CD8-positive, alpha-beta memory T cell (primary cell): ENCODE data around the gene CFAP65. TPM values are rescaled to one million over a fixed set of nuclear protein-coding genes. Genes with fewer than 3 reads are reported as not detected.
A peak's percentile ranks its signal among the peaks of the same experiment; 100 is the strongest.

ENCODE experiments used
- CTCF ChIA-PET: fragments of 350-600 bp; sonication (Branson Sonifier 250); formaldehyde crosslinking; loops from one replicate; lab custom pipeline; 2021; ENCODE audit warnings: antibody characterized with exemption; lab: Charles Lee
- POLR2A ChIA-PET: fragments of 350-600 bp; sonication (Branson Sonifier 250); formaldehyde crosslinking; loops from one replicate; lab custom pipeline; 2021; ENCODE audit warnings: antibody characterized with exemption; lab: Charles Lee
- DNase-seq, 5 donors: peaks; one replicate each; pipeline versions ENCODE4 v3.0.0 to v3.0.0-alpha.2; 2020 to 2022; ENCODE audit warnings: mixed read lengths in 1 of 5
- H3K27ac ChIP-seq: one replicate; pipeline ENCODE4 v1.7.0; 2013; ENCODE audit warnings: low read depth, mild to moderate bottlenecking, low read length, moderate library complexity
- H3K27me3 ChIP-seq: 2 replicates; pipeline ENCODE4 v1.7.0; 2013; ENCODE audit warnings: low read length, mild to moderate bottlenecking; ENCODE audit not compliant: insufficient read depth, poor library complexity, severe bottlenecking
- H3K36me3 ChIP-seq: 2 replicates; pipeline ENCODE4 v1.7.0; 2013; ENCODE audit warnings: mild to moderate bottlenecking, low read length, moderate library complexity; ENCODE audit not compliant: insufficient read depth
- H3K4me1 ChIP-seq: 2 replicates; pipeline ENCODE4 v1.7.0; 2013; ENCODE audit warnings: mild to moderate bottlenecking, low read length, moderate library complexity; ENCODE audit not compliant: insufficient read depth
- H3K4me3 ChIP-seq: 2 replicates; pipeline ENCODE4 v1.7.0; 2013; ENCODE audit warnings: mild to moderate bottlenecking, low read length
- H3K9me3 ChIP-seq: 2 replicates; pipeline ENCODE4 v1.7.0; 2013; ENCODE audit warnings: mild to moderate bottlenecking, low read length
- H3K27ac Mint-ChIP-seq, 8 donors: one replicate each; pipeline ENCODE4 v1.8.0; 2020 to 2021; ENCODE audit warnings: mixed read lengths in 8 of 8, mild to moderate bottlenecking in 6 of 8, inconsistent platforms in 3 of 8, moderate library complexity in 3 of 8
- H3K27me3 Mint-ChIP-seq, 2 donors: one replicate each; pipeline ENCODE4 v1.8.0; 2020 to 2021; ENCODE audit warnings: mixed read lengths in 2 of 2, mild to moderate bottlenecking in 1 of 2, moderate library complexity in 1 of 2
- H3K36me3 Mint-ChIP-seq, 3 donors: one replicate each; pipeline ENCODE4 v1.8.0; 2020 to 2021; ENCODE audit warnings: mixed read lengths in 3 of 3, inconsistent platforms in 1 of 3, mild to moderate bottlenecking in 1 of 3
- H3K4me1 Mint-ChIP-seq, 3 donors: one replicate each; pipeline ENCODE4 v1.8.0; 2020 to 2021; ENCODE audit warnings: mixed read lengths in 3 of 3, inconsistent platforms in 1 of 3, mild to moderate bottlenecking in 1 of 3
- H3K4me3 Mint-ChIP-seq, 7 donors: one replicate each; pipeline ENCODE4 v1.8.0; 2020 to 2021; ENCODE audit warnings: mixed read lengths in 7 of 7, mild to moderate bottlenecking in 6 of 7, moderate library complexity in 4 of 7, inconsistent platforms in 2 of 7
- H3K9me3 Mint-ChIP-seq, 5 donors: one replicate each; pipeline ENCODE4 v1.8.0; 2020 to 2022; ENCODE audit warnings: mixed read lengths in 5 of 5, mild to moderate bottlenecking in 3 of 5, moderate library complexity in 2 of 5, inconsistent platforms in 1 of 5
- polyA plus RNA-seq: library from polyadenylated mRNA; unstranded; fragments of 300-500 nt; fragmentation: Illumina TruSeq; gene quantifications from one replicate; pipeline ENCODE4 v1.2.3, GENCODE V29; 2021
- total RNA-seq, 2 experiments: library from RNA; stranded (reverse); gene quantifications; one replicate each; pipeline ENCODE4 v1.2.3, GENCODE V29; 2021

Gene CFAP65, protein sequence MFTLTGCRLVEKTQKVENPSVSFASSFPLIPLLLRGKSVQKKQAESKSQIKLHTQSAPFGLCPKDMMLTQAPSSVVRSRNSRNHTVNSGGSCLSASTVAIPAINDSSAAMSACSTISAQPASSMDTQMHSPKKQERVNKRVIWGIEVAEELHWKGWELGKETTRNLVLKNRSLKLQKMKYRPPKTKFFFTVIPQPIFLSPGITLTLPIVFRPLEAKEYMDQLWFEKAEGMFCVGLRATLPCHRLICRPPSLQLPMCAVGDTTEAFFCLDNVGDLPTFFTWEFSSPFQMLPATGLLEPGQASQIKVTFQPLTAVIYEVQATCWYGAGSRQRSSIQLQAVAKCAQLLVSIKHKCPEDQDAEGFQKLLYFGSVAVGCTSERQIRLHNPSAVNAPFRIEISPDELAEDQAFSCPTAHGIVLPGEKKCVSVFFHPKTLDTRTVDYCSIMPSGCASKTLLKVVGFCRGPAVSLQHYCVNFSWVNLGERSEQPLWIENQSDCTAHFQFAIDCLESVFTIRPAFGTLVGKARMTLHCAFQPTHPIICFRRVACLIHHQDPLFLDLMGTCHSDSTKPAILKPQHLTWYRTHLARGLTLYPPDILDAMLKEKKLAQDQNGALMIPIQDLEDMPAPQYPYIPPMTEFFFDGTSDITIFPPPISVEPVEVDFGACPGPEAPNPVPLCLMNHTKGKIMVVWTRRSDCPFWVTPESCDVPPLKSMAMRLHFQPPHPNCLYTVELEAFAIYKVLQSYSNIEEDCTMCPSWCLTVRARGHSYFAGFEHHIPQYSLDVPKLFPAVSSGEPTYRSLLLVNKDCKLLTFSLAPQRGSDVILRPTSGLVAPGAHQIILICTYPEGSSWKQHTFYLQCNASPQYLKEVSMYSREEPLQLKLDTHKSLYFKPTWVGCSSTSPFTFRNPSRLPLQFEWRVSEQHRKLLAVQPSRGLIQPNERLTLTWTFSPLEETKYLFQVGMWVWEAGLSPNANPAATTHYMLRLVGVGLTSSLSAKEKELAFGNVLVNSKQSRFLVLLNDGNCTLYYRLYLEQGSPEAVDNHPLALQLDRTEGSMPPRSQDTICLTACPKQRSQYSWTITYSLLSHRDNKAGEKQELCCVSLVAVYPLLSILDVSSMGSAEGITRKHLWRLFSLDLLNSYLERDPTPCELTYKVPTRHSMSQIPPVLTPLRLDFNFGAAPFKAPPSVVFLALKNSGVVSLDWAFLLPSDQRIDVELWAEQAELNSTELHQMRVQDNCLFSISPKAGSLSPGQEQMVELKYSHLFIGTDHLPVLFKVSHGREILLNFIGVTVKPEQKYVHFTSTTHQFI (N-terminal part only)
- total RNA-seq (not detected), polyA plus RNA-seq (not detected)

GRCh38 chr2:219041252-219041651 lies at the start of gene CFAP65:
Gene CFAP65 (minus strand): TSS chr2:219041516. CDS start chr2:219039048, 2,468 bp downstream.
- Mint-ChIP-seq H3K4me1 (peaks cover 8 to 11% (median 10%) of the 10 kb centered on the region in 3 donors), H3K27ac (peak within 1 kb of the TSS in 1 of 8 donors; percentile 77), H3K9me3 (no peaks in the 10 kb centered on the region), H3K27me3 (peaks cover 35 to 80% of the 10 kb centered on the region in 2 donors), H3K4me3 (peak within 1 kb of the TSS in 6 of 7 donors; percentile 51 to 72 (median 60)), H3K36me3 (no peaks in the 10 kb centered on the region)
- peak in 1 of 5 donors; percentile 25 for DNase-seq
- Histone ChIP-seq H3K4me1 (no peaks in the 10 kb centered on the region), H3K36me3 (no peaks in the 10 kb centered on the region), H3K9me3 (no peaks in the 10 kb centered on the region), H3K27me3 (peaks cover 10% of the 10 kb centered on the region), H3K4me3 (no peak within 1 kb of the TSS), H3K27ac (no peak within 1 kb of the TSS)
- POLR2A ChIA-PET: interaction anchor here (0.8 kb wide), 1 partner anchor 20 kb away, joined by 3 read pairs; the partner anchor contains the start of gene IHH
- CTCF ChIA-PET: interaction anchor here (1.4 to 5.4 kb wide), 4 partner anchors 11 to 61 kb away, joined by 3 to 27 read pairs (median 13); no protein-coding TSS in a partner anchor

GRCh38 chr2:219090436-219091299 lies 49.4 kb upstream of the CFAP65 start:
- no peaks in the 10 kb centered on the region for H3K27me3 Mint-ChIP-seq
- H3K27ac ChIP-seq: no peak overlapping the region
- peaks cover 1 to 5% (median 3%) of the 10 kb centered on the region in 3 donors for H3K4me1 Mint-ChIP-seq
- no peak overlapping the region for H3K27ac Mint-ChIP-seq
- no peak overlapping the region for H3K4me3 ChIP-seq
- peaks cover 6 to 37% (median 8%) of the 10 kb centered on the region in 3 donors for H3K36me3 Mint-ChIP-seq
- no peak overlapping the region for H3K4me3 Mint-ChIP-seq
- POLR2A ChIA-PET: no interaction called here
- DNase-seq: no peak
- CTCF ChIA-PET: interaction anchor here (1.4 kb wide), 1 partner anchor 33 kb away, joined by 5 read pairs; no protein-coding TSS in a partner anchor
- H3K9me3 Mint-ChIP-seq: no peaks in the 10 kb centered on the region
- no peaks in the 10 kb centered on the region for H3K36me3 ChIP-seq
- H3K27me3 ChIP-seq: no peaks in the 10 kb centered on the region
- H3K4me1 ChIP-seq: no peaks in the 10 kb centered on the region
- no peaks in the 10 kb centered on the region for H3K9me3 ChIP-seq

DNA sequence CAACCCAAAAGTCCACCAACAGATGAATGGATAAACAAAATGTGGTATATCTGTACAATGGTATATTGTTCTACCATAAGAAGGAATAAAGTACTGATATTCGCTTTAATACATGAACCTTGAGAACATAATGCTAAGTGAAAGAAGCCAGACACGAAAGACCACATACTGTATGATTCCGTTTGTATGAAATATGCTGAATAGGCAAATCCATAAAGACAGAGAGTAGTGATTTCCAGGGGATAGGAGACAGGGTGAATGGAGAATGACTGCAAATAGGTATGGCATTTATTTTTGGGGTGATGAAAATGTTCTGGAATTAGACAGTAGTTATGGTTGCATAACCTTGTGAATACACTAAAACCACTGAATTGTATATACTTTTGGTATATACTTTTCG lies 48.0 kb upstream of the CFAP65 start:
- Mint-ChIP-seq H3K27ac (no peak overlapping the region), H3K36me3 (peaks cover 6 to 30% (median 8%) of the 10 kb centered on the region in 3 donors), H3K4me1 (peaks cover 10 to 13% (median 12%) of the 10 kb centered on the region in 3 donors), H3K4me3 (no peak overlapping the region), H3K9me3 (no peaks in the 10 kb centered on the region), H3K27me3 (no peaks in the 10 kb centered on the region)
- H3K9me3 ChIP-seq: no peaks in the 10 kb centered on the region
- H3K4me3 ChIP-seq: no peak overlapping the region
- ChIA-PET CTCF (no interaction called here), POLR2A (interaction anchor here (0.6 kb wide), 1 partner anchor 98 kb away, joined by 3 read pairs; no protein-coding TSS in a partner anchor)
- H3K4me1 ChIP-seq: no peaks in the 10 kb centered on the region
- DNase-seq: no peak
- H3K36me3 ChIP-seq: no peaks in the 10 kb centered on the region
- H3K27me3 ChIP-seq: no peaks in the 10 kb centered on the region
- H3K27ac ChIP-seq: no peak overlapping the region

DNA sequence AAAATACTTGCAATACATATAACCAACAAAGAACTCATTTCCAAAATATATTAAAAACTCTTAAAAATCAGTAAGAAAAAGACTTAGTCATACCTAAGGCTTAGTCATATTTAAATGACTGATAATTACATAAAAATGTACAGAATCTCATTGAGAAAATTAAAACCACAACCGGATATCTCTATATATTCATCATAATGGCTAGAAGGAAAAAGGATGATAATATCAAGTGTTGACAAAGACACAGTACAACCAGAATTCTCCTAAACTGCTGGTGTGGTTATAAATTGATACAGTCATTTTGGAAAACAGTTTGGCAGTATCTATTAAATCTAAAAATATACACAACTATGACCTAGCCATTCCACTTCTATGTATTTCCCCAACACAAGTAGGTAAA lies 46.5 kb upstream of the CFAP65 start:
- H3K27me3 ChIP-seq: no peaks in the 10 kb centered on the region
- H3K9me3 ChIP-seq: no peaks in the 10 kb centered on the region
- H3K4me1 ChIP-seq: no peaks in the 10 kb centered on the region
- ChIA-PET CTCF (interaction anchor here (1.0 to 1.6 kb wide), 2 partner anchors 13 to 32 kb away, joined by 3 read pairs; no protein-coding TSS in a partner anchor), POLR2A (no interaction called here)
- no peak overlapping the region for H3K4me3 ChIP-seq
- no peak overlapping the region for H3K27ac Mint-ChIP-seq
- H3K27ac ChIP-seq: no peak overlapping the region
- H3K4me3 Mint-ChIP-seq: no peak overlapping the region
- peaks cover 10 to 13% (median 12%) of the 10 kb centered on the region in 3 donors for H3K4me1 Mint-ChIP-seq
- no peak for DNase-seq
- no peaks in the 10 kb centered on the region for H3K27me3 Mint-ChIP-seq
- peaks cover 6 to 19% (median 8%) of the 10 kb centered on the region in 3 donors for H3K36me3 Mint-ChIP-seq
- no peaks in the 10 kb centered on the region for H3K9me3 Mint-ChIP-seq
- no peaks in the 10 kb centered on the region for H3K36me3 ChIP-seq

DNA sequence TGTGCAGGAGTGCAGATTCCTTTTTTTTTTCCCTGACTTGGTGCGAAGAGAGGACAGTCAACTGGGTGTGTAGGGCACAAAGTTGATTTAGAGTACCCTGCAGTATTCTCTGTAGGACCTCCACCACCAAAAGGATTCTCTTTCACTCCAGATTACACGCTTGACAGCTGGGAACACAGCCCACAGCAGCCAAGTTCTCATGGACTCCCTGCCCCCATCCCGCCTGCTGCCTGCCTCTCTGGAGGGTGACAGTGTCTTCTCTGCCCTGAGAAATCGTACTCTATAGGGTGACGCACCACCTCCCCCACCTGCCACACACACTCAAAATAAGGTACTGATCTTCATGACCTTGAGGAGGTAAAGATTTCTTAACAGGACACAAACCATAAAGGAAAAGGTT lies 46.0 kb upstream of the CFAP65 start:
- H3K9me3 ChIP-seq: no peaks in the 10 kb centered on the region
- POLR2A ChIA-PET: no interaction called here
- DNase-seq: no peak
- peaks cover 6 to 16% (median 8%) of the 10 kb centered on the region in 3 donors for H3K36me3 Mint-ChIP-seq
- H3K27ac Mint-ChIP-seq: no peak overlapping the region
- H3K27ac ChIP-seq: no peak overlapping the region
- H3K4me1 Mint-ChIP-seq: peaks cover 10 to 13% (median 12%) of the 10 kb centered on the region in 3 donors
- no peak overlapping the region for H3K4me3 Mint-ChIP-seq
- no peaks in the 10 kb centered on the region for H3K36me3 ChIP-seq
- no peaks in the 10 kb centered on the region for H3K27me3 Mint-ChIP-seq
- no peak overlapping the region for H3K4me3 ChIP-seq
- CTCF ChIA-PET: interaction anchor here (1.3 to 1.6 kb wide), 2 partner anchors 8 to 14 kb away, joined by 3 read pairs; no protein-coding TSS in a partner anchor
- H3K27me3 ChIP-seq: no peaks in the 10 kb centered on the region
- no peaks in the 10 kb centered on the region for H3K4me1 ChIP-seq
- no peaks in the 10 kb centered on the region for H3K9me3 Mint-ChIP-seq

DNA sequence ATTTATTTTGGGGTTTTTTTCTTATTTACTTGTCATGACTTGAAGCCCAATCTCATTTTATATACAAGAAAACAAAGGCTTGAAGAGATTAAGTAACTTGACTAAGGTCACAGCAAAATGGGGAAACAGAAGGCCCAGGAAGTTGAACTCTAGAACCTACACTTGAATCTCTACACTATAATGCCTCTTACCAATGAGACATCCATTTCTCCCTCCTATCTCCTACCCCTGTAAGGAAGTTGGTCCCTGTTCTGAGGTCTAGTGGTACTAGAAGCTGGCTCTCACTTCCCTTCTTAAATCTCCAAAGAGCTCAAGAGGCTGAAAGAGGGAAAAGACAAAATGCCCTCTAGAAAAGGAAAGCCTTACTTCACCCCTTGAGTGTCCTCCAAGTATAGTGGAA lies 44.9 kb upstream of the CFAP65 start:
- H3K27me3 Mint-ChIP-seq: no peaks in the 10 kb centered on the region
- peaks cover 6 to 16% (median 8%) of the 10 kb centered on the region in 3 donors for H3K36me3 Mint-ChIP-seq
- H3K9me3 Mint-ChIP-seq: no peaks in the 10 kb centered on the region
- Histone ChIP-seq H3K27ac (no peak overlapping the region), H3K9me3 (no peaks in the 10 kb centered on the region), H3K27me3 (no peaks in the 10 kb centered on the region), H3K4me3 (no peak overlapping the region), H3K36me3 (no peaks in the 10 kb centered on the region), H3K4me1 (no peaks in the 10 kb centered on the region)
- ChIA-PET CTCF (interaction anchor here (1.3 kb wide), 1 partner anchor 9 kb away, joined by 3 read pairs; no protein-coding TSS in a partner anchor), POLR2A (no interaction called here)
- H3K4me3 Mint-ChIP-seq: no peak overlapping the region
- H3K27ac Mint-ChIP-seq: no peak overlapping the region
- H3K4me1 Mint-ChIP-seq: peaks cover 10 to 13% (median 12%) of the 10 kb centered on the region in 3 donors
- DNase-seq: no peak
